CD4-positive, alpha-beta T cell treated with Interleukin-4 for 1 hour (primary cell): ENCODE results near the gene MYO10.

Experiments used
- DNase-seq, 2 donors: peaks; one replicate each; pipeline ENCODE4 v3.0.0-alpha.2; 2020 to 2022

The MYO10 gene

DNA sequence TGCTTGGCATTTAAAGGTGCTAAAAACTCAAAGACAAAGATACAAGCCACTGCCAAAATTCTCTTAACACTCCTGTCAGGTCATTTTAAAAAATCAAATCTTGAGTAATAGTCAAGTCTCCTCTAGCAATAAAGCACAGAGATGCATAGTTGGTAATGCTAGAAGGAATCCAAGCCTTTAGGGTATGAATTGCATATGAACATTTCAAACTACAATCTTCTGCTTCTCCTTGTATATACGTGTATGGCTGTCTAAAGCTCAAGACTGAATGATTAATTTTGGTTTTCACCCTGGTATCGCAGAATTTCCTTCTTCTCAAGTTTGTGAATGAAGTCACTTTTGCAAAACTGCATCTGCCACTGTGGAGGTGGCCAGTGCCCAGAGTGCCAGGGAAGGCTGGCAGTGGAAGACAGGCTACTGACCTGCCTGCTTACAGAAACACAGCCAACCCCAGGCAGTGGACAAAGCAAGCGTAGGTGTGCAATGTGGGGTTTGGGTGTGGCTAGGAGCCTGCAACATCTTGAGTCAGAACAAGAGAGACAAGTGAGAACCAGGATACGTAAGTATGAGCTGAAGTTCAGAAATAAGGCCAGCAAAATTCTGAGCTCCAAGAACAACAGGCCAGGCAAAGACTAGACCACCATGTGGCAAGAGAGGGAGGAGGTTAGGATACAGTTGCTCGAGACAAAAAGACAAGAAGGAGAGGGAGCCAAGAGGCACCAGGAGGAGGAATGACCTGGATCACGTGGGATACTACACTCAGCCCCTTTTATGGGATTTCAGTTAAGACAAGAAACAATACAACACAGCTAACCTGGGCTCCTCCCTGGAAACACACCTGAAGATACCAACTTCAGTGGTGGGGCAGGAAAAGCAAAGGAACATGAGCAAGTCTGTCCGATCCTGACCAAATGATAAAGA is 22.6 kb downstream of the MYO10 start:
- DNase-seq, result no peak

DNA sequence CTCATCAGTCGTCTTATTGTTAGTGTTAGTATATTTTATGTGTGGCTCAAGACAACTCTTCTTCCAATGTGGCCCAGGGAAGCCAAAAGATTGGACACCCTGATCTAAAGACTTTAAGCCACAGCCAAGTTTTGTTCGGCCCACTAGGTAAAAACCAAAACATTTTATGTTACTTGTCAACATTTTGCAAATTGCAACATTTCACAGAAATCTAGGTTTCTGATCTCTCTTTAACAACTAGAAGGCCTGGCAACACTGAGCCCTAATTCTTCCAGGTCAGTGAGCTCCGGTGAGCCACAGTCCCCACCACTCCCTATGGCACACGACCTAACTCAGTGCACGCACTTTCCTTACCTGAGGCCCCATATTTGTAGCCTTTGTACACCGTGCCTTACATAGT is 24.0 kb downstream of the MYO10 start:
- no peak for DNase-seq

DNA sequence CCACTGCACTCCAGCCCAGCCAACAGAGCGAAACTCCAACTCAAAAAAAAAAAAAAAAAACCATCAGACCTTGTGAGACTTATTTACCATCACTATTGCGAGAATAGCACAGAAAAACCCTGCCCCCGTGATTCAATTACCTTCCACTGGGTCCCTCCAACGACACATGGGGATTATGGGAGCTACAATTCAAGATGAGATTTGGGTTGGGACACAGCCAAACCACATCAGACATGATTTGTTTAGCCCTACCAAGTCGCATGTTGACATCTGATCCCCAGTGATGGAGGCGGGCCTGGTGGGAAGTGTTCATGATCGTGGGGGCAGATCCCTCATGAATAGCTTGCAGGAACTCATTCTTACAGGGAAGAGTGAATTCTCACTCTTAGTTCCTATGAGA is 26.6 kb downstream of the MYO10 start:
- DNase-seq, result no peak

- DNase-seq, result no peak
Measured at GRCh38 chr5:16907270-16907669, 28.8 kb downstream of the MYO10 start.

- no peak for DNase-seq
Measured at GRCh38 chr5:16906255-16906654, 29.8 kb downstream of the MYO10 start.

- DNase-seq, result no peak
Measured at GRCh38 chr5:16903480-16904300, 32.4 kb downstream of the MYO10 start.

GRCh38 chr5:16902846-16903245 is 33.2 kb downstream of the MYO10 start:
- DNase-seq, result no peak

GRCh38 chr5:16901021-16901644 is 35.0 kb downstream of the MYO10 start:
- no peak for DNase-seq

GRCh38 chr5:16899171-16899570 is 36.9 kb downstream of the MYO10 start:
- no peak for DNase-seq

DNA sequence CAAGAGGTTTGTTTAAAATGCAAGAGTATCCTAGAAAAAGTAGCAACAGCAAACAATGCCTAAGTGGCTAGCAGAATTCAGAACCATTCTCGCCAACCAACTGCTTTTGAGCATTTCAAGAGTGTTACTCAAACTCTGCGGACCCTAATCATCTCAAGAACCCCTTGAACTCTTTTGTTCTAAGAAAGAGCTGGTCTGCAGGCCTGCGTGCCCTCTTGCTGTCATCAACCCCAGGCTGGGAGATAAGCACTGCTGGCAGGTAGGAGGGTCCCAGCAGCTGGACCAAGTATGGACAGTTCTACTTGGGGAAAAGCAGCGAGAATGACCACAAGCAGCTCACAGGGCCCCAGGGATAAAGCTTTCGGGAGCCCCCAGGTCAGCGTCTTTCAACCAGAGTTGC is 38.3 kb downstream of the MYO10 start:
- no peak for DNase-seq

DNA sequence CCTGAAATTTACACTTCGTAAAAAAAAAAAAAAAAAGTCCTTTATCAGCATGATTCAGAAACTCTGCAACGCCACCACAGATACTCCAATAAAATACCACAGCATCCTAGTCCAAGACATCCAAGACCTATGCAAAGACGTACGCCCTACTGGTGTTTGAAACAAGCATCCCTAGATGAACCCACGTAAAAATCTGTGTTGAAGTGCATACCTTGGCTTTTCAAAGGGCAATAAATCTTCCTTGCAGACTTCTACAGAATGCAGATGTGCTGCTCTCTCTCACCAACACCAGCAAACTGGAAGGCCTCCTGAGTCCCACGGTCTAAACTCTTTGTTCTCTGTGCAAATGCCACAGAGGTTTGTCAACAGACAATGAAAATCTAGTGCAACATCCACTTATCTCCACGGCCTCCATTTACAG is 38.8 kb downstream of the MYO10 start:
- no peak for DNase-seq

GRCh38 chr5:16896767-16897166 is 39.3 kb downstream of the MYO10 start:
- DNase-seq, result no peak

DNA sequence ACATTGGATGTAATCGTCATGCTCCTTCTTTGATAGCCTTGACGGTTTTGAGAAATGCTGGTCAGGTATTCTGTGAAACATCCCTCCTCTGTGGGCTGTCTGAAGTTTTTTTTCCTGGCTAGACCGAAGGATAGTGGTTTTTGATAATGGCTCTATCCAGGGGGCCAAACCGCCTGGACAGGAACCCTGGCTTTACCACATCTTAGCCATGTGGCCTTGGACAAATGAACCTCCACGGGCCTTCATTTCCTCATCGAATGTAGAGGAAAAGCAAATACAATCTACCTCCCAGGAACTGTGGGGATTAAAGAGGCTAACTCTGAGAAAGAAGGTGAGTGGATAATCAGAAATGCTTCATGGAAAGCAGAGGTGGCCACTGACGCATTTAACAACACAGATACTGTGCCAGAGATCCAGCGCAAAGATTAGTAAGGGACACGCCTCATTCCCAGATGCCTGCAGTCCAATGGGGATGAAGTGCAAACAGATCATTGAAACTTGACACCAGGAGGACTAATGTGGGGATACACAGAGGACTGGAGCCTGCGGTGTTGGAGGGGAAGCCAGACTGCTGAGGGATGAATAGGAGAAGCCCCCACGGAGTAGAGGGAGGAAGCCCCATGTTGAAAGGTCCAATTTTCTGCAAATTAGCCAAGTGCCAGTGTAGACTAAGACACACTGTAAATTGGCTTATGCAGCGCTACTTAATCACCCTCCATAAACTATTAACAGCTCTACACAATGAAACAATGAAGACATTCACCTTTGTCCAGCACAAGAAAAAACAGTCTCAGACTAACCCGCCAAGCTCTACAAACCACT is 41.6 kb downstream of the MYO10 start:
- DNase-seq, result no peak

- DNase-seq, result no peak
Measured at GRCh38 chr5:16891033-16891432, 45.1 kb downstream of the MYO10 start.

DNA sequence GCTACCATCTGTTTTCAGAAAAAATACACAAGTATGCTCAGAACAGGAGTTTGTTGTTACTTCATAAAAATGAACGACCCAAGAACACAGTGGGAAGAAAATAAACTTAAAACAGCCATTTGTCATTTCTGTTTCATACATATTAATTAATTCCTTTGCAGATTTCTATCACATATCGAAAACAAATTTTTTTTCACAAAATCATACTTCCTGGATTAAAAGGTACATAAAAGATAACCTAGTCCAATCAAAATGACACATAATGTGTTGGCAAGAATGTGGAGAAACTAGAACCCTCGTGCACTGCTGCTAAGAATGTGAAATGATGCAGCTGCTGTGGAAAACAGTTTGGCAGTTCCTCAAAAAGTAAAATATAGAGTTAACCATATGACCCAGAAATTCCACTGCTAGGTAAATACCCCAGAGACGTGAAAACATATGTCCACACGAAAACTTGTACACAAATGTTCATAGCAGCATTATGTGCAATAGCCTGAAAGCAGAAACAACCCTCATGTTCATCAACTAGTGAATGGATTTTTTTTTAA is 46.0 kb downstream of the MYO10 start:
- no peak for DNase-seq

GRCh38 chr5:16889203-16889971 is 46.7 kb downstream of the MYO10 start:
- DNase-seq, result no peak

- DNase-seq, result no peak
Measured at GRCh38 chr5:16888694-16889124, 47.4 kb downstream of the MYO10 start.

- DNase-seq, result no peak
Measured at GRCh38 chr5:16886793-16887345, 49.2 kb downstream of the MYO10 start.

GRCh38 chr5:16886366-16886736 is 49.7 kb downstream of the MYO10 start:
- DNase-seq, result no peak

DNA sequence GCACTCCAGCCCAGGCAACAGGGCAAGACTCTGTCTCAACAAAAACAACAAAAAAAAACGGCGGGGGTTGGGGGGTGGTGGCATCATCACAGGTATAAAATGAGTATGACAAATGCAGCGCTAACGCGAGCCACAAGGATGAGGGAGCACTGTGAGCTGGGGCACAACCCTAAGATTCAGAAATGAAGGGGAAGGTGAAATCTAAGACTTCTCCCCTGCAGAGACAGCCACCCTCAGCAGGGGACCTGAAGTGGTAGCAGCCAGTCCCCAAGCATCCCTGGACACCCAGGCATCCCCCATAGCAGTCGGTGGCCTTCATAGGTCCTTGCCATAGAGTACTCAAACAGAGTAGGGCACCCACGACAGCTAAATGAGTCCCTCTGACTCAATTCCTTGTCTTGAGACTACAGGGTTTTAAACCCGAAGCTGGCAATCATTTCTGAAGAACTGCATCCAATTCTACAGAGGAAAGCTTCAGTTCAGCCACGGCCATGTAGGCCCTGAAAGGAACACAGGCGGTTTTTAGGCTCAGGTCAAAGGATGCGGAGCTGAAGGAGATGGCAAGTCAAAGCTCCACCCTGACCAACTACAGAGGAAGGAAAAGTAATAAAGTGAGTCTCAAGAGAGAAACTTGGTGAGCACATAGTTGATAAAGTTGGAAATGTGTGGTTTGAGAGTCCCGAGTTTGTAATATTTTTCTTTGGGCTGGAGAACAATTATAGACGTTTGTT is 50.3 kb downstream of the MYO10 start:
- DNase-seq, result no peak
